Activated T-cell treated with anti-CD3 and anti-CD28 coated beads for 1 hour (primary cell): ENCODE measurements around the gene IDH1.
"Not testable (repeated sequence)": the region's sequence is repeated elsewhere in the genome, so short reads cannot be mapped to it uniquely, and the experiment has no call there.

ENCODE experiments used
- DNase-seq: peaks from one replicate; pipeline ENCODE4 v3.0.0-alpha.2; 2020; ENCODE audit warnings: low read depth

The IDH1 gene

DNA sequence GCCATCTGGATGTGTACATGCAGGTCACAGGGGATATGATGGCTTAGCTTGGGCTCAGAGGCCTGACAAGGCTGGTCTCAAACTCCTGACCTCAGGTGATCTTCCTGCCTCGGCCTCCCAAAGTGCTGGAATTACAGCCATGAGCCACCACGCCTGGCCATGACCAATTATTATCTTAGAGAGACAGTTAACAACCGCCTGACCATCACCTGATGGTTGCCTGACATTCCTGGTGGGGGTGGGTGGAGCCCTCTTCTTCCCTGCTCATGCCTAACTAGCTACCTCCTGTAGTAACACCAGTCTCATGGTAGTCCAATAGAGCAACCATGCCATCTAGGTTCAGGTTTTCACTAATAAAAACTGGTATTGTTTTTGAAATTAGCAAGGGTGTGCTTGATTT lies 33.0 kb downstream of the IDH1 start:
- DNase-seq: not testable (repeated sequence)

DNA sequence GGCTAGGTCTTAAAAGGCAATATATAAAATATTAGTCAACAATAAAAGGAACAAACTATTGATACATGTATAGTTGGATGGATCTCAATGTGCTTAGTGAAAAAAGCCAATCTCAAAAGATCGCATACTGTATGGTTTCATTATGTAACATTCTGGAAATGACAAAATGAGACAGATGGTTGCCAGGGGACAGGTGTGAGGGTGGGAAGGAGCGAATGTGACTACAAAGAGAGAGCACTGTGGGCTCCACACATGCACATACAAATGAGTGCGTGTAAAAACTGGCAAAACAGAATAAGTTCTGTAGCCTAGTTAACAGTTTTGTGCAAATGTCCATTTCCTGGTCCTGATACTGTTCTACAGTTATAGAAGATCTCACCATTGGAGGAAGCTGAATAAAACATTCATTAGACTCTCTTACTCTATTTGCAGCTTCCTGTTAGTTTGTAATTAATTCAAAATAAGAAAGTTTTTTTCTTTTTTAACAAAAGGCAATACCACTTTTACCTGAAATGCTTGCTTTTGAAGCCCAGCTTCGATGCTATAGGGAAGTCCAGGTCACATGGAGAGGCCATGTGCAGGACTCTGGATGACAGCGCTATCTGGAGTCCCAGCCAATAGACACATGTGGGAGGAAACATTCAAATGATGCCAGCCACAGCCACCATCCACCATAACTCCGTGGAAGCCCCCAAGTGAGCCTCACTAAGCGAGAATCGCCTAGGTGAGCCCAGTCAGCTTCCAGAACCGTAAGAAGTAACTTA lies 44.0 kb downstream of the IDH1 start:
- no peak for DNase-seq

DNA sequence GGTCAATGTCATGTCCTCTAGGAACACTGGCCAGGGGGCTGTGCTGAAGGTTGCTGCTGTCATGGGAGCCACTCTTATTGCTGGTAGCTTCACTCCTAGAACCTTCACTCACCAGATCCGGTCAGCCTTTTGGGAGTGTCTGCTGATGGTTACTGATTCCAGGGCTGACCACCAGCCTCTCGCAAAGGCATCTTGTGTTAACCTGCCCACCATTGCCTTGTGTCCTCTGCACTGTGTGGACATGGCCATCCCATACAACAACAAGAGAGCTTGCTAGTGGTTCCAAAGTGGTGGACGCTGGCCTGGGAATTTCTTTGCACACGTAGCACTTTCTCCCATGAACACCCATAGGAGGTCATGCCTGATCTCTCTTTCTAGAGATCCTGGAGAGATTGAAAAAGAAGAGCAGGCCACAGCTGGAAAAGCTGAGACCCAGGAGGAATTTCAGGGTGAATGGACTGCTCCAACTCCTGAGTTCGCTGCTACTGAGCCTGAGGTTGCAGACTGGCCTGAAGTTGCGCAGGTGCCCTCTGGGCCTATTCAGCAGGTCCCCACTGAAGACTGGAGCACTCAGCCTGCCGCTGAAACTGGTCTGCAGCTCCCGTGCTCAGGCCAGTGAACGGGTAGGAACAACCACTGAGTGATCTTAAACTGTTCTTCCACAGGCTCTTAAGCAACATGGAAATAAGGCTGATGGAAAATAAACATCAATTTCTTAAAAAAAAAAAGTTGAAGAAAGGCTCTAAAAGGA lies 46.4 kb downstream of the IDH1 start:
- DNase-seq: no peak

DNA sequence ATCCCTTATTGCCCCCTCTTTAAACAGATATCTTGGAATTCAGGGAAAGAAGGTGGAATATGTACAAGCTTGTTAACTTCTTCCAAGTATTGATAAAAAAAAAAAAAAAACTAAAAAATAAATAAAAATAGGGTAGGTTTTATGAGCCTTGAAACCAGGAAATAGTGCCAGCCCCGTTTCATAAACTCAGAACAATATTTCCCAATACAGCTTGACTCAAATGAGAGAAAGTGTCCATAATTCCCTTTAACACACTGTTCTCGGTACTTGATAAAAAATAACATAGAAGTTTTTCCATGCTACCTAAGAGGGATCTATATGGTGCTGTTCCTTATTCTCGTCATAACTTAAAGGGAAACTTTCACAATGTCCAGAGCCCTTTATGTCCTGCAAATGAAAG lies 47.1 kb downstream of the IDH1 start:
- DNase-seq: no peak

DNA sequence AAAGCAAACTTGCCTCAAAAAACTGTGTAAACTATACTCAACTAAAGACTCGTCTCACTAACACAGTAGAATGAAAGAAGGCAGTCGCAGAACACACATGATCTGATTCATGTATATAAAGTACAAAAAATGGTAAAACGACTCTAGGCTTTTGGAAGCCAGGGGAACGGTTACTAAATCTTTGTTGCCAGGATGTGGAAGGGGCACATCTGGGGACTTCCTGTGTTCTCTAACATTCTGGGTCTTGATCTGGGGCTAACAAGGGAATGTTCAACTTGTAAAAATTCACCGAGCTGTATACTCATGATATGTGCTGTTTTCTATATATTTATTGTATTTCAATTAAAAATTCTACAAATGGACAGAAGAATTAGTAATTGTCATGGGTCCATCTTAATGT lies 50.7 kb downstream of the IDH1 start:
- no peak for DNase-seq

DNA sequence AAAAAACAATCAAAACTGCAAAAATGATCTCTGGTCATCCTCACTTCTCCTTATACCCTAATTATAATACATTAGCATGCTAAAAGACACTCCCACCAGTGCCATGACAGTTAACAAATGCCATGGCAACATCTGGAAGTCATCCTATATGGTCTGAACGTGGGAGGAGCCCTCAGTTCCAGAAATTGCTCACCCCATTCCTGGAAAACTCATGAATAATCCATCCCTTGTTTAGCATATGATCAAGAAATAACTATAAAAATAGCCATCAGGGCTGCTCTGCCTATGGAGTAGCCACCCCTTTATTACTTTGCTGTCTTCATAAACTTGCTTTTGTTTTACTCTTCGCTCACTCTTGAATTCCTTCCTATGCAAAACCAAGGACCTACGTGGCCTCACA lies 59.3 kb downstream of the IDH1 start:
- no peak for DNase-seq

DNA sequence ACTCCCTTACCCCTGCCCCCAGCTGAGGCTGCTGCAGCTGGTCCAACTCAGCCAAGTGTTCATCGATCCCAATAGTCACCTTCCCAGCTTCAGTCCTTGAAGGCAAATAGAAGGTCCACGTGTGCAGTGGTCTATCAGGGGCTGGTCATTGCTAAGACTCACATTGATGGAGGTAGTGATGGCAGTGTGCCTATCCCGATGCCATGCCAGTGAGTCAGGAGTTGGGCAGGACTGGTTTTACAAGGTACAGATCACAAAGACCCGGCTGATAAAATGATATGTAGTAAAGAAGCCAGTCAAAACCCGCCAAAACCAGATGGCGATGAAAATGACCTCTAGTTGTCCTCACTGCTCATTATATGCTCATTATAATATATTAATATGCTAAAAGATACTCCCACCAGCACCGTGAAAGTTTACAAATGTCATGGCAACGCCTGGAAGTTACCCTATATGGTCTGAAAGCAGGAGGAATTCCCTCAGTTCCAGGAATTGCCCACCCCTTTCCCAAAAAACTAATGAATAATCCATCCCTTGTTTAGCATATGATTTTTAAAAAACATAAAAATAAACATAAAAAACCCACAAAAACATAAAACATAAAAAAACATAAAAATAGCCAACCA lies 62.1 kb downstream of the IDH1 start:
- no peak for DNase-seq

DNA sequence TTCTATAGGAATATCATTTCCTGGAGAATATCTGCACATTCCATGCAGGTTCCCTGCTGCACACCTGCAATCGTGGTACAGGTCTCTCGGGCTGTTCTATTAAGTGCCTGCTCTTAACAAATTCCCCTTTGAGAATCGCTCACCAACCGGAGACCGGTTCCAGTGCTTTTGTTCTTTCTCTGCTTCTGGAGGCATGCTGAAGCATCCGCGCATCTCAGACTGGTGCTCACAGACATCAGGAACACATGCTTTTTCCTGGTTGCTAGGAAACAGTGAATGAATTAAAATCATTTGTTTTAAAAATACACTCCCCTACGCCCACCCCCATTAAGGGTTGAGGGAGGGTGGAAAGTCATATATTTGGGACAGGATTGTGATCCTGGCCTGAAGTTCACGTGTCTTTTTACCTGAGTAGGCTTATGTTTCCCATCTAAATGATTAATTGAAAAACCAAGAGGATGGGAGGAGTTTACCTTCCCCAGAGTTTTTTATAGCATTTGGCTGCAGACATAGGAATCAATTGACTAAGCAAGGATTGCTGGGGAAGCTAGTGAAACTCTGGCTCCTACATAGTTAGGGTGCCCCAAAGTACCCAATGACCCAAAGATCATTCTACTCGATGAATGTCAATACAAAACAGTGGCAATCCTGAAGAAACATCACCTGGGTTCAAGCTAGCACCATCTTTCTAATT lies 64.9 kb downstream of the IDH1 start, which contains the start of gene C2orf80:
TSS of gene C2orf80 (minus strand) at position 221 of the 694 bp plus-strand sequence. CDS start 3,044 bp downstream, outside the sequence.
- DNase-seq: no peak

DNA sequence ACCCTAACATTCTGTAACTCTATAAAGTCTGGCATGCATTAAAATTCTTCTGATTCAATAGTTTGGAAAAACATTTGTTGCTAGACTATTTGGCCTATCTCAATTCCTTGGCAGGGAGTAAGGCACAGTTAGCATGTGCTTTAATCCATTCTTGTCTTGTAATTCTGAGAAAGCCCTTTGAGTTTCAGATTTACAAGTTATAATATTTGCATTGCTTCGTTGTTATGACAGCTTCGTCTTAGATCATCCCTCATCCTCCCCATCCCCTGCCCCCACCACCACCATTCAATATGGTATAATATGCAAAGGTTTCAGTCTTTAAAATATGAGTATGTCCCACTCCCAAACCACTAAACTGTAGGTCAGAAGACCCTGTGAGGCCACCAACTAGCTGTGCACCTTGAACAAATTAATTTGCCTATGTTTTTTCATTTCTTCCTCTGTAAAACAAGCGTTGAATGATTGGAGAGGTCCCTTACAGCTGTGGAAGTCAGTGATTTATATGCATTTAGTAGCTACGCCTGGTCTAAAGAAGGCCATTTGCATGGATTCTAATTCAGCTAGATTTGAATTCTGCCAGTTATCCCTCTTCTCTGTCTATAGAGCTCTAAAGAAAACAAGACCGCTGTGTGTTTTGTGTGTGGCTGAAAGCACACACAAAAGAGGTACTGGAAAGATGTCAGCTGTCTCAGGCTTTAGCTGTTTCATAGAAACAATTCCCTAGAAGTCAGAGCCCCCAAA lies 65.6 kb downstream of the IDH1 start:
- DNase-seq: no peak

DNA sequence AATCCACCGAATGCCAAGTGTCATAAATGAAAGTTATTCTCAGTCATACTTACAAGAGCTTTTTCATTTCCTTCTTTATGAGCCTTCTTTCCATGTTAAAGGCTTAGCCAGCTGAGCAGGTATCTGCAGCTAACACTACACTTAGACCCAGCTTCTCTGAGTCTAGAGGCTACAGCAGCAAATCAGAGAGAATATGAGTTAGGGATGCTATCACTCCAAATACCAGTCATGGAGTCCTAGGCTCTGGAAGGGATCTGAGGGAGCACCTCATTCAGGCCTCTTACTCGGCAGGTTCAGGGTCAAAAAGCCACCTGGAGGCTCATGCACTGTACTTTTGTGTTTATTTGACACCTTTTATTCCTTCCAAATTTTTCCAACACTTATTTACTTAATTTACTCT lies 68.0 kb downstream of the IDH1 start:
- DNase-seq: no peak

DNA sequence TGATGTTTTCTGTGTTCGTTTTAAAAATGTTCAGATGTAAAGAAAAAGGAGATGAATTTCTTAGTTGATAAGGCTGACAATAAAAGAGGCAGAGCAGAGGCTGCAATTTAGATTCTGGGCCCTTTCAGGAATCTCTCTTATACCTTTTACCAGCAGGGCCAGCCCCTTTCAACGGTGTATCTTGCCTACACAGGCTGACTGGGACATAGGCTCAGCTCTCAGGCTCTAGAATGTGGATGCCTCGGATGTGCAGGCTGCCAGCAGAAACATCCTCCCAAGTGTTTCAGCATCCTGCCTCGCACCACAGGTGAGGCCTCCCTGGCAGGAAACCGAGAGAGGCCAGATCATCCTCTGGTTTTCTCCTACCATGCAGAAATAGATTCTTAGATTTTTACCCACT lies 68.4 kb downstream of the IDH1 start:
- no peak for DNase-seq
